ENCODE measurements around the gene SULF2. TPM values are rescaled to one million over a fixed set of nuclear protein-coding genes. Genes with fewer than 3 reads are reported as not detected.

Gene SULF2
- total RNA-seq, 2 donors from 2014 or later: 75.7 to 146 TPM

- H3K9me3 ChIP-seq (ENCODE audit: control insufficient read depth, low read length): peaks cover 16% of the 10 kb centered on the region
- H3K27me3 Mint-ChIP-seq (ENCODE audit: insufficient read depth): no peaks in the 10 kb centered on the region
- no peak overlapping the region for H3K4me3 Mint-ChIP-seq
- peak overlapping the region; percentile 45 for H3K27ac ChIP-seq (ENCODE audit: low read depth, low read length)
- peaks cover 15% of the 10 kb centered on the region for H3K9me3 Mint-ChIP-seq
- peak; percentile 96 for TF ChIP-seq CTCF (conservative IDR thresholded peaks at IDR 0.05)
- peaks cover 11% of the 10 kb centered on the region for H3K4me1 Mint-ChIP-seq
- peaks cover 44% of the 10 kb centered on the region for H3K36me3 ChIP-seq (ENCODE audit: control insufficient read depth, insufficient read depth, low read length)
- H3K4me3 ChIP-seq (ENCODE audit: low read length): no peak overlapping the region
- peak; percentile 94 for DNase-seq
- 67 to 80% methylated on average over 13 to 18 of the region's 18 CpGs for WGBS, 2 experiments (ENCODE audit: insufficient coverage in 1 of 2, insufficient read length in 1 of 2)
- peaks cover 7% of the 10 kb centered on the region for H3K4me1 ChIP-seq (ENCODE audit: control insufficient read depth, insufficient read depth, low read length)
- no peak overlapping the region for H3K9ac ChIP-seq (ENCODE audit: extremely low read depth, low read length, poor library complexity, severe bottlenecking)
- no peak overlapping the region for H3K27ac Mint-ChIP-seq
- peaks cover 53% of the 10 kb centered on the region for H3K36me3 Mint-ChIP-seq (ENCODE audit: low read depth)
- no peaks in the 10 kb centered on the region for H3K27me3 ChIP-seq (ENCODE audit: control insufficient read depth, insufficient read depth, low read length, poor library complexity, severe bottlenecking)
These were observed 59.9 kb downstream of the SULF2 start for GRCh38 chr20:47725248-47725973.

- Mint-ChIP-seq H3K36me3 (ENCODE audit: low read depth) (peaks cover 50% of the 10 kb centered on the region), H3K9me3 (peaks cover 15% of the 10 kb centered on the region), H3K27me3 (ENCODE audit: insufficient read depth) (no peaks in the 10 kb centered on the region), H3K4me1 (peaks cover 11% of the 10 kb centered on the region), H3K27ac (no peak overlapping the region), H3K4me3 (no peak overlapping the region)
- Histone ChIP-seq H3K27me3 (ENCODE audit: control insufficient read depth, insufficient read depth, low read length, poor library complexity, severe bottlenecking) (no peaks in the 10 kb centered on the region), H3K4me1 (ENCODE audit: control insufficient read depth, insufficient read depth, low read length) (peaks cover 7% of the 10 kb centered on the region), H3K9ac (ENCODE audit: extremely low read depth, low read length, poor library complexity, severe bottlenecking) (no peak overlapping the region), H3K36me3 (ENCODE audit: control insufficient read depth, insufficient read depth, low read length) (peaks cover 44% of the 10 kb centered on the region), H3K4me3 (ENCODE audit: low read length) (no peak overlapping the region), H3K27ac (ENCODE audit: low read depth, low read length) (peak overlapping the region; percentile 45), H3K9me3 (ENCODE audit: control insufficient read depth, low read length) (peaks cover 16% of the 10 kb centered on the region)
- WGBS, 2 experiments (ENCODE audit: insufficient coverage in 1 of 2, insufficient read length in 1 of 2): 80 to 89% methylated on average over 5 of the region's 5 CpGs
- no peak for DNase-seq
- TF ChIP-seq CTCF (conservative IDR thresholded peaks at IDR 0.05): no peak
These were observed 60.4 kb downstream of the SULF2 start for GRCh38 chr20:47724910-47725247.

GRCh38 chr20:47724396-47724795 lies 60.9 kb downstream of the SULF2 start:
- Mint-ChIP-seq H3K27me3 (ENCODE audit: insufficient read depth) (no peaks in the 10 kb centered on the region), H3K4me1 (peaks cover 11% of the 10 kb centered on the region), H3K4me3 (no peak overlapping the region), H3K27ac (no peak overlapping the region), H3K36me3 (ENCODE audit: low read depth) (peaks cover 46% of the 10 kb centered on the region), H3K9me3 (peaks cover 15% of the 10 kb centered on the region)
- TF ChIP-seq CTCF (conservative IDR thresholded peaks at IDR 0.05): no peak
- DNase-seq: no peak
- Histone ChIP-seq H3K36me3 (ENCODE audit: control insufficient read depth, insufficient read depth, low read length) (peaks cover 46% of the 10 kb centered on the region), H3K27ac (ENCODE audit: low read depth, low read length) (peak overlapping the region; percentile 45), H3K9ac (ENCODE audit: extremely low read depth, low read length, poor library complexity, severe bottlenecking) (no peak overlapping the region), H3K4me3 (ENCODE audit: low read length) (no peak overlapping the region), H3K4me1 (ENCODE audit: control insufficient read depth, insufficient read depth, low read length) (peaks cover 7% of the 10 kb centered on the region), H3K9me3 (ENCODE audit: control insufficient read depth, low read length) (peaks cover 16% of the 10 kb centered on the region), H3K27me3 (ENCODE audit: control insufficient read depth, insufficient read depth, low read length, poor library complexity, severe bottlenecking) (no peaks in the 10 kb centered on the region)
- 71 to 82% methylated on average over 5 to 6 of the region's 6 CpGs for WGBS, 2 experiments (ENCODE audit: insufficient coverage in 1 of 2, insufficient read length in 1 of 2)

Data from endodermal cell (in vitro differentiated cells).